SK-N-DZ (cell line): ENCODE data around the gene PTPRM.

Experiments
- DNase-seq: peaks from one replicate; pipeline ENCODE4 v3.0.0-alpha.2; 2015; ENCODE audit warnings: low spot score

Gene PTPRM

DNA sequence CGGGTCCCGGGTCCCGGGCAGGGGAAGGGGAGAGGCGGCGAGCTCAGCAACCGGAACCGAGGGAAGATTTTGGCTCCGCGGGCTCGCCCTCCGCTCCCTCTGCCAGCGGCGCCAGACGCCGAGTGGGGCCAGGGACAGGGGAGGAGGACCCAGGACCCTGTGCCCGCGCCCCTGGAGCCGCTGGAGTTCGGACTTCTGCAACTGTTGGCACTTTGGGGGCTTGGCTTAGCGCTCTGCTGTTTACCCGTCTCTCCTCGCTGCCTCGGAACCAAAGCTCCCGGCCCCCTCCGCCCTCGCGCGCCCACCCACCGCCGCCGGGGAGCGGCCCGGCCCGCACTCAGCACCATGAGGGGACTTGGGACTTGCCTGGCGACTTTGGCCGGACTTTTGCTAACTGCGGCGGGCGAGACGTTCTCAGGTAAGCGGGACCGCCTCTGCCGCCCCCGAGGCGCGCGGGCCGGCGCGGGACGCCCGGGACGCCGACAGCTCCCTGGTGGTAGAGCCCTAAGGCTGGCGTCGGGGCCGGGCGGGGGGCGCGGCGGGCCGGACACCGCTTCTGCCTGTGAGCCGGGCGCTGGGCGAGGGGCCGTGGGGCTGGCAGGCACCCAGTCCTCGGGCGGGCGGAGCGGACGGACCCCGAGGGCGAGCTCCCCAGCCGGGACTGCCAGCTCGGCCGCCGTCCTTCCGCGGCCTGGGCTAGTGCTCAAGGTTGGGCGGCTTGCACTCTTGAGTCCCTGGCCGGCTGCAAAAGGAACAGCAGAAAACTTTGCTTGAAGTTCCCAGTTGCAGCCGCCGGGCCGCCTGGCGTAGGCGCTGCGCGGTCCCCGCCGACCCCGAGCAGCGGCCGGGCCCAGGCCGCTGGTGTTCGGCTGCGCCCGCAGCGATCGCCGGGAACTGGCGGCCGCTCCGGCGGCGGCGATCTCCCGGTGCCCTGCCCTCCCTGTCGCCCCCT is 634 bp downstream of the PTPRM start:
- peak; percentile 41 for DNase-seq

GRCh38 chr18:7568426-7568825 is 1.3 kb downstream of the PTPRM start:
- DNase-seq: peak; percentile 37

GRCh38 chr18:7571626-7572025 is 4.5 kb downstream of the PTPRM start:
- no peak for DNase-seq

- no peak for DNase-seq
Measured at GRCh38 chr18:7572822-7573221, 5.7 kb downstream of the PTPRM start.

DNA sequence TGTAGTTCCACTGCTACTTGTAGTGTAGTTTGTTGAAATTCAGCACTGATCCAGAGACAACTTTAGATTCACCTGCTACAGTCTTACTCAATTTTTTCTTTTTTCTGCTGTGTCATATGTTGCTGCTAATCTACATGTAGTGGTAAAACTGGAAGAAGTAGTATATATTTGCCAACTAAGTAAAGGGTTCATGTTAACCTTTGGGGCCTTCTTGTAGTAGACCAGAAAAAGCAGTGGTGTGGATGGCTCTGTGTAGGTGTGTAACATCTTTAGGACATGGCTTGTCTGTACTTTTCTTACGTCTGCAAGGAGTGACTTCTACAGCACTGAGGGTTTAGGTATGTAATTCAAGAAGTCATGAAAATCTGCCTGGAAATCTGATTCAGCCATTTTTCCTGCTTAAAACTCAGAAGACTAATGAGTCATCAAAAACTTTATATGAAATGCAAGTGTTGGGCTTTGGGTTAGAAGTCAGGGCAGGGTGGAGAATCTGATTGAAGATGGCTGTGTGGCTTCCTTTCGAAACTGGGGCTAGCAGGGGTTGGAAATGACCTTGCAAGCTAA is 8.4 kb downstream of the PTPRM start:
- no peak for DNase-seq

GRCh38 chr18:7576077-7576476 is 9.0 kb downstream of the PTPRM start:
- no peak for DNase-seq

DNA sequence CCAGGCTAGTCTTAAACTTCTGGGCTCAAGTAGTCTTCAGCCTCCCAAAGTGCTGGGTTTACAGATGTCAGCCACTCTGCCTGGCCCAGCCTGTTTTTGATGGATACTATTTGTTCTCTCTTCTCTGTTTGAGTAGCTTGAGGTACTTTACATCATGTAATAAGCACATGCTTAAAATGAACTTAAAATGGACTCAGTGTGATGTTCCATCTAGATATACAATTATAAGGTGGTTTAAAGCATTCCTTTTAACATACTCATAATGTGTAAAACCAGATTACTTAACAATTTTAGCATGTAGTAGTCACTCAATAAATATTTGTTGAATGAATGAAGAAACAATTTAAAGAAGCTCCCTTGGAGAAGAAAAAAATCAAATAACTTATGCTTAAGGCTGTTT is 9.6 kb downstream of the PTPRM start:
- no peak for DNase-seq

- no peak for DNase-seq
Measured at GRCh38 chr18:7577706-7578105, 10.6 kb downstream of the PTPRM start.

- no peak for DNase-seq
Measured at GRCh38 chr18:7579176-7579917, 12.2 kb downstream of the PTPRM start.

DNA sequence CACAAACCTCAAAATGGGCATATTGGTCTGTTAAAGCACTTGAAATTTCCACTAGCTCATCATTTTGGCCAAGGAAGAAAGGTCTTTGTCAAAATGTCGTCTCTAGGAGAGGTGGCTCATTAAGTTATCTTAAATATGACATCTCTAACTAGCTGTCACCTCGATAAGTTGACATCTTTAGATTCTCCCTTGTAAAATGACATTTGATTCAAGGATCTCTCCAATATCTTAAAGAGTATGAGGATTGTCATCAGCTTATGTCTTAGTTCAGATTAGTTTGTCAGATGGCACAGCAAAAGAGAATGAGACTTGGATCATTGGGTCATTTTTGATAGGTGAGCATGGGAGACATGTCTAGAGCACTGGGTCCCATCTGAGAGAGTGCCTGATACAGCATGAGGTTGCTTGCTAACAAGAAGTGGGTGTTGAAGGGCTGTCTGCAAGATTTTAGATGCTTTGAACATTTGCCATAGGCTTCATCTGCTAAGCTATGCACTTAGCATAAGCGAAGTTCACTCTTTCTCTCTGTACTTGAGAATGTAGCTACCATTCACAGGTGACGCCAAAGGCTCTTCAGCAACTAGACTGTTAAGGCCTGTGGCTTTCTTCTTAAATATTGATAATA is 12.9 kb downstream of the PTPRM start:
- no peak for DNase-seq

DNA sequence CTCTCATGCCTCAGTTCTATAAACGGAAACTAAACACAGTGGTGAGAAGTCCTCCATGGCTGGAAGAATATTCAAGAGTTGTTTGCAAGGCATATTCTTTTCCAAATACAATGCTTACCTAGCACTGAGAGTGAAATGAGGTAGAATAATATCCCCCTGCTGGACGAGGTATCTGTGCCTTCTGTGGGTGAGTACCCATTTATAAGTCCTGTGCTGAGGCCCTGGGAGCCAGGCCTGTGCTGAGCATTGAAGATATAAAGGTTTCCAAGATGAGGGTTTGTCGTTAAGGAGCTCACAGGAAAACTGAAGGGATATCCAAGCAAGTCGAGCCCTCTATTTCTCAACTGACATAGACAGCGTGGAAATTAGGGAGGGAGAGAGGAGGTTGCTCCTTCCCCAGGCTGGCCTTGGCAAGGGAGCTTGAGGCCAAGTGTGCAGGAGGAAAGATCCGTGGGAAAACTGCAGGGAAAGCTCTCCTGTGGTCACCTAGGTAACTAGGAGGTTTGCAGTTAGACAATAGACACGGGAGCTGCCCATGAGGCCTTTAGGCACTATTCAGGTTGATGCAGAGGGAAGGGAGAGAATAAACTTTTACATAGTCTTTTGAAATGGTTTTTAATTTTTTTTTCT is 17.6 kb downstream of the PTPRM start:
- DNase-seq: no peak

GRCh38 chr18:7585276-7585670 is 18.2 kb downstream of the PTPRM start:
- DNase-seq: no peak

- DNase-seq: no peak
Measured at GRCh38 chr18:7586379-7586778, 19.3 kb downstream of the PTPRM start.

DNA sequence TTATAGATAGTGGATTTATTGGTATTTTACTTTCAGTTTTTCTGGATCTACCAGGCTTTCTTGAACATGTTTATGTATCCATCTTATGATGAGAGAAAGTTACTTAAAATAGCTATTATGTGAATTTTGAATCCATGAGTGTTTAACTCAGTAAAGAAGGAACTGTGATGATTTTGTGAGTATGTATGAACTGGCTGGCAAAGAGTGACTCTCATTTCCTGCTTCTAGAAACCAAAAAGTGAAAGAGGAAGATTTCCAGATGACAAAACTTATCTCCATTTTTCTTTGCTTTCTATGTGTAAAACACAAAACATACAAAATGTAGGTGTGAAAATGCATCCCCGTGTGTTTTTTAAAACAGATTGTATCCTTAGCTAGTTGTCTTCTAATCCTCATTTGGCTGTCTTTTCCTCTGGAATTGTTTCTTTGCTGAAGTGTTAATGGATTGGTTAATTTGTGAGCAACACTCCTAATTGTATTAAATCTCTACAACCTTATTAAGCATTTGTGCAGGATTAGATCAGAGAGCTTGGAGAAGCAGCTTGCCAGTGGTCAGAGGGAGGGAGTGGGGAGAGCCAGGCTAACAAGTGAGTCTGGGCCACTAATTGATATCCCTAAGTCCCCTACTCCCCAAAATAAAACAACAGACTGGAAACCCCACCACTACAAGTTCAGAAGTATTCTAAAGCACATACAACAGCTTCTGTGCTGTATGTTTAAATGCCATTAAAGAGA is 23.9 kb downstream of the PTPRM start:
- DNase-seq: no peak

- peak; percentile 27 for DNase-seq
Measured at GRCh38 chr18:7592305-7593071, 25.4 kb downstream of the PTPRM start.

GRCh38 chr18:7593218-7593819 is 26.2 kb downstream of the PTPRM start:
- DNase-seq: no peak

- no peak for DNase-seq
Measured at GRCh38 chr18:7596147-7596546, 29.0 kb downstream of the PTPRM start.

DNA sequence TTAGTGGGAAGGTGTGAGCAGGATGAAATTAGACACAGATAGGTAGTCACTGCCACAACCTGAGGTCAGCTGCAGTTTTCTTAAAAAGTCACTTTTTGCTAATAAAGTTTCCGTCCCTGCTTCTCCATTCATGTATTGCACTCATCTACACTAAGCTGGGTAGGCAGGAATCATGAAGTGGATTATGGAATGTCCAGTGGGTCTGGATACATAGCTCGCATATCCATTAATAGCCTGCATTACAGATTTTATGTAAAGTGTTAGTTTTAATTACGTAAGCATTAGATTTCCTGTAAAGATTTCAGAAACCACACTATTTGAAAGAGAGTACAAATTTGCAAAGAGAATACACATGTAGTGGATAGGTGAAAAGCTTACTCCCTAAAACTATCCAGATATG is 30.4 kb downstream of the PTPRM start:
- no peak for DNase-seq

DNA sequence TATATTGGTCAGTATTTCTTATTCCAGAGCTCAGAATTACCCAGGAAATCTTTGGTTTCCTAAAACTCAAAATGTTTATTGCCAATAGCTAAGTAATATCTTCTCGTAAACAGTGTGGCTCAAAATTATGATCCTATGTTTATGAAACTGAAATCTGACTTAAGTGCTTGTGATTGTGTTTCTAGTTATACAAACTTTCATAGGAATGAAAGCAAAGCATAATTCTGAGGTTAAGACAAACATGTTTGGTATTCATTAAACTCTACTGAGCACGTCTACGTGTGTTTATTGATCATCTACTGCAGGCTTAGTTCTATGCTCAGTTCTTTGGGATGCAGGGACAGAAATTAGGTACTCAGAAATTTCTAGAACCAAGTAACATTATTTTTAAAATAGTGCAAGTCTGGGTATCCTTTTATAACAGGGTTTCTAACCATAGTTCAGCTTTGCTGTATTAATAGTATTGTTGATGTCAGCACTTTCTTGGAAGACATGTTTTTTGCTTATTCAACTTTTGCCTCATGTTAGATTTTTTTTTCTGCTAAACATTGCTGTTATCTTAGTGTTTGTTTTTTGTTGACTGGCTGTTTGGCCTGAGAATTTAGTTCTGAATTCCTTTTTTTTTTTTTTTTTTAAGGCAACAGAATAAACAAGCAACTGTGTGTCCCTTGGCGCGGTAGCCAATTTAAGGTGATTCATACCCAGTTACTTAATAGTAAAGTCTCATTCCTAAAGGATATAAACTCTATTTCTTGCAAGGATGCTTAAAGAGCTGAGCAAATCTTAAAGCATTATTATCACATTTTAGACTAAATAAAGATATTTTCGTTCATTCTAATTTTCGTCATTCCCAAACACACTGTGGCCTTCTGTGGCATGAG is 31.3 kb downstream of the PTPRM start:
- DNase-seq: no peak
